Subcutaneous abdominal adipose tissue (tissue), 5 donors: Measurements from ENCODE around the gene STARD3.
A peak's percentile ranks its signal among the peaks of the same experiment; 100 is the strongest.

Experiments used
- H3K27ac ChIP-seq: one replicate; pipeline ENCODE4 v1.7.0; 2013; ENCODE audit warnings: low read depth, mild to moderate bottlenecking, inconsistent platforms, low read length, moderate library complexity
- H3K27me3 ChIP-seq, 5 donors: one replicate each; pipeline ENCODE4 v1.7.0; 2013; ENCODE audit warnings: low read length in 5 of 5, inconsistent platforms in 1 of 5; ENCODE audit not compliant: control insufficient read depth in 5 of 5, insufficient read depth in 4 of 5
- H3K36me3 ChIP-seq, 5 donors: one replicate each; pipeline ENCODE4 v1.7.0; 2013; ENCODE audit warnings: low read length in 5 of 5; ENCODE audit not compliant: control insufficient read depth in 5 of 5, insufficient read depth in 5 of 5
- H3K4me1 ChIP-seq, 5 donors: one replicate each; pipeline ENCODE4 v1.7.0; 2013; ENCODE audit warnings: low read length in 5 of 5, mild to moderate bottlenecking in 3 of 5, moderate library complexity in 1 of 5; ENCODE audit not compliant: control insufficient read depth in 5 of 5, insufficient read depth in 5 of 5
- H3K4me3 ChIP-seq, 5 donors: one replicate each; pipeline ENCODE4 v1.7.0; 2013; ENCODE audit warnings: low read length in 5 of 5, low read depth in 1 of 5
- H3K9ac ChIP-seq, 5 donors: one replicate each; pipeline ENCODE4 v1.7.0; 2013; ENCODE audit warnings: low read length in 5 of 5, mild to moderate bottlenecking in 4 of 5, moderate library complexity in 3 of 5
- H3K9me3 ChIP-seq, 5 donors: one replicate each; pipeline ENCODE4 v1.7.0; 2013; ENCODE audit warnings: low read length in 5 of 5; ENCODE audit not compliant: control insufficient read depth in 5 of 5
- donor health status: healthy.
- donor health status: healthy.
- donor health status: healthy.
- donor health status: healthy.
- donor health status: healthy.

The STARD3 gene

GRCh38 chr17:39618956-39619785 is 17.8 kb upstream of the STARD3 start:
- Histone ChIP-seq H3K4me3 (peak overlapping the region in 4 of 5 donors; percentile 45 to 69 (median 60)), H3K9me3 (no peaks in the 10 kb centered on the region), H3K36me3 (no peaks in the 10 kb centered on the region), H3K9ac (peak overlapping the region in 2 of 5 donors; percentile 38 to 63), H3K4me1 (peaks cover 4 to 30% (median 21%) of the 10 kb centered on the region in 5 donors), H3K27ac (no peak overlapping the region), H3K27me3 (peaks cover 0 to 16% (median 6%) of the 10 kb centered on the region in 5 donors)

- Histone ChIP-seq H3K36me3 (no peaks in the 10 kb centered on the region), H3K9me3 (no peaks in the 10 kb centered on the region), H3K27ac (no peak overlapping the region), H3K4me3 (no peak overlapping the region), H3K4me1 (peaks cover 4 to 30% (median 21%) of the 10 kb centered on the region in 5 donors), H3K27me3 (peaks cover 0 to 13% (median 7%) of the 10 kb centered on the region in 5 donors), H3K9ac (no peak overlapping the region)
Measured at GRCh38 chr17:39619786-39620101, 17.2 kb upstream of the STARD3 start.

- Histone ChIP-seq H3K4me3 (peak overlapping the region in 2 of 5 donors; percentile 17 to 28), H3K36me3 (no peaks in the 10 kb centered on the region), H3K4me1 (peaks cover 4 to 44% (median 34%) of the 10 kb centered on the region in 5 donors), H3K27ac (no peak overlapping the region), H3K27me3 (peaks cover 0 to 23% (median 17%) of the 10 kb centered on the region in 5 donors), H3K9ac (no peak overlapping the region), H3K9me3 (no peaks in the 10 kb centered on the region)
Measured at GRCh38 chr17:39621523-39622379, 15.2 kb upstream of the STARD3 start.

- Histone ChIP-seq H3K27ac (no peak overlapping the region), H3K9ac (no peak overlapping the region), H3K36me3 (no peaks in the 10 kb centered on the region), H3K27me3 (peaks cover 0 to 23% (median 21%) of the 10 kb centered on the region in 5 donors), H3K4me3 (peak overlapping the region in 2 of 5 donors; percentile 17 to 28), H3K4me1 (peaks cover 3 to 42% (median 37%) of the 10 kb centered on the region in 5 donors), H3K9me3 (no peaks in the 10 kb centered on the region)
Measured at GRCh38 chr17:39622380-39623006, 14.5 kb upstream of the STARD3 start.

GRCh38 chr17:39623356-39623950 is 13.5 kb upstream of the STARD3 start:
- Histone ChIP-seq H3K36me3 (no peaks in the 10 kb centered on the region), H3K4me1 (peaks cover 3 to 47% (median 40%) of the 10 kb centered on the region in 5 donors), H3K4me3 (no peak overlapping the region), H3K27me3 (peaks cover 0 to 27% (median 22%) of the 10 kb centered on the region in 5 donors), H3K27ac (no peak overlapping the region), H3K9me3 (no peaks in the 10 kb centered on the region), H3K9ac (no peak overlapping the region)

- Histone ChIP-seq H3K27ac (no peak overlapping the region), H3K4me3 (no peak overlapping the region), H3K4me1 (peaks cover 3 to 49% (median 44%) of the 10 kb centered on the region in 5 donors), H3K36me3 (no peaks in the 10 kb centered on the region), H3K9me3 (no peaks in the 10 kb centered on the region), H3K9ac (no peak overlapping the region), H3K27me3 (peaks cover 0 to 30% (median 22%) of the 10 kb centered on the region in 5 donors)
Measured at GRCh38 chr17:39624313-39624712, 12.6 kb upstream of the STARD3 start.

- Histone ChIP-seq H3K27ac (no peak overlapping the region), H3K36me3 (no peaks in the 10 kb centered on the region), H3K27me3 (peaks cover 0 to 35% (median 24%) of the 10 kb centered on the region in 5 donors), H3K4me1 (peaks cover 3 to 59% (median 54%) of the 10 kb centered on the region in 5 donors), H3K4me3 (no peak overlapping the region), H3K9me3 (no peaks in the 10 kb centered on the region), H3K9ac (no peak overlapping the region)
Measured at GRCh38 chr17:39625198-39625785, 11.7 kb upstream of the STARD3 start.

GRCh38 chr17:39626171-39627046 is 10.5 kb upstream of the STARD3 start, which contains the start of gene PPP1R1B:
Gene PPP1R1B, plus strand, starts transcription at chr17:39626952. Its CDS starts 441 bp downstream, at chr17:39627393.
- Histone ChIP-seq H3K9me3 (no peaks in the 10 kb centered on the region), H3K27me3 (peaks cover 0 to 40% (median 24%) of the 10 kb centered on the region in 5 donors), H3K36me3 (no peaks in the 10 kb centered on the region), H3K4me3 (peak within 1 kb of the TSS; percentile 43 to 73 (median 62)), H3K27ac (peak within 1 kb of the TSS; percentile 23), H3K4me1 (peaks cover 3 to 68% (median 62%) of the 10 kb centered on the region in 5 donors), H3K9ac (peak within 1 kb of the TSS in 3 of 5 donors; percentile 30 to 69 (median 56))
